OCI-LY3 (cell line): Measurements from ENCODE around the gene PRPH2.
"Not testable (repeated sequence)": the region's sequence is repeated elsewhere in the genome, so short reads cannot be mapped to it uniquely, and the experiment has no call there.

ENCODE experiments used
- H2AFZ ChIP-seq: fragments of 200-600, 300-600 bp; shearing (Covaris generic); 2 replicates; pipeline ENCODE4 v1.6.0; 2014; ENCODE audit warnings: antibody characterized with exemption, low read depth, low read length
- H3K27ac ChIP-seq: fragments of 200-600, 300-600 bp; sonication (generic); 2 replicates; pipeline ENCODE4 v1.5.1; 2014; ENCODE audit warnings: mild to moderate bottlenecking, low read length, moderate library complexity, mixed read lengths
- H3K27me3 ChIP-seq: fragments of 200-600, 300-600 bp; sonication (generic); 2 replicates; pipeline ENCODE4 v1.6.1; 2014; ENCODE audit warnings: low read depth, low read length, mixed read lengths
- H3K36me3 ChIP-seq: fragments of 200-600, 300-600 bp; sonication (generic); replicated peaks from 2 replicates; pipeline ENCODE3; 2014; ENCODE audit warnings: low read depth, low read length, mixed read lengths
- H3K4me1 ChIP-seq: fragments of 300-600, 200-600 bp; sonication (generic); 2 replicates; pipeline ENCODE4 v1.6.1; 2014; ENCODE audit warnings: low read length, mixed read lengths
- H3K4me2 ChIP-seq: fragments of 200-600, 300-600 bp; sonication (generic); 2 replicates; pipeline ENCODE4 v1.6.1; 2014; ENCODE audit warnings: low read length, mixed read lengths
- H3K4me3 ChIP-seq: fragments of 300-600, 200-600 bp; sonication (generic); 2 replicates; pipeline ENCODE4 v1.5.1; 2014; ENCODE audit warnings: antibody characterized with exemption, mild to moderate bottlenecking, low read length, moderate library complexity
- H3K79me2 ChIP-seq: fragments of 300-600, 200-600 bp; shearing (Covaris generic); 2 replicates; pipeline ENCODE4 v1.6.1; 2014; ENCODE audit warnings: mild to moderate bottlenecking, low read length, mixed read lengths
- H3K9ac ChIP-seq: fragments of 300-600, 200-600 bp; shearing (Covaris generic); 2 replicates; pipeline ENCODE4 v1.6.0; 2014; ENCODE audit warnings: mild to moderate bottlenecking, low read length, moderate library complexity
- H3K9me3 ChIP-seq: fragments of 200-600, 300-600 bp; shearing (Covaris generic); 2 replicates; pipeline ENCODE4 v1.6.1; 2014; ENCODE audit warnings: low read length, mixed read lengths; ENCODE audit not compliant: insufficient read depth
- H4K20me1 ChIP-seq: fragments of 200-600, 300-600 bp; sonication (generic); 2 replicates; pipeline ENCODE4 v1.6.1; 2016; ENCODE audit warnings: low read length, mixed read lengths; ENCODE audit not compliant: insufficient read depth
- EZH2phosphoT487 ChIP-seq: fragments of 200-600 bp; shearing (Covaris generic); IDR thresholded peaks from 2 replicates; pipeline ENCODE4 v1.6.1; 2018; ENCODE audit warnings: antibody characterized with exemption, mixed run types, low read depth
- TF ChIP-seq, protein P1 (sequence below): fragments of 200-600, 300-600 bp; sonication (generic); IDR thresholded peaks from 2 replicates; pipeline ENCODE4 v1.5.1; 2014; ENCODE audit warnings: antibody characterized with exemption, low read length, low read depth

The PRPH2 gene

DNA sequence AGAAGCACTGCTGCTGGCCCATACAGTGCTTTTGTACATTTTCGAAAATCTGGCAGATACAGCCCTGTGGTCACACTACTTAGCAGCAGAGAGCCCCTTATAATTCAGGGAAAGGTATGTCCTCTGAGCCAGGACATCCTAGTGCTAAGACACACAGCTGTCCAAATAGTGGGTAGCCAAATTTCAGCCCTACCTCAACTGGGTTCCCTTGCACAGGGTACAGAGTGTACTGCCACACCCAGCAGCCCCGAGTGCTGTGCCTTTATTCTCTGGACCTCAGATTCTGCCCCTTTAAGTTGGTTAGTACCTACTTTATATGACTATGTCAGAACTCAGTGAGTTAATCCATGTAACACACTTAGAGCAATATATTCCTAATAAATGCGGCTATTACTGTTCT is 47.6 kb downstream of the PRPH2 start:
- no peak overlapping the region for H3K4me3 ChIP-seq
- no peaks in the 10 kb centered on the region for H4K20me1 ChIP-seq
- H3K4me1 ChIP-seq, result peaks cover 4% of the 10 kb centered on the region; the same call in 1 of the 2 replicates
- no peaks in the 10 kb centered on the region for H3K79me2 ChIP-seq
- no peaks in the 10 kb centered on the region for H3K27me3 ChIP-seq
- H3K9ac ChIP-seq, result no peak overlapping the region
- H3K9me3 ChIP-seq, result no peaks in the 10 kb centered on the region
- no peak overlapping the region for H2AFZ ChIP-seq
- H3K27ac ChIP-seq, result no peak overlapping the region
- H3K4me2 ChIP-seq, result no peak overlapping the region
- TF ChIP-seq EZH2phosphoT487, result no peak
- TF ChIP-seq, protein P1, sequence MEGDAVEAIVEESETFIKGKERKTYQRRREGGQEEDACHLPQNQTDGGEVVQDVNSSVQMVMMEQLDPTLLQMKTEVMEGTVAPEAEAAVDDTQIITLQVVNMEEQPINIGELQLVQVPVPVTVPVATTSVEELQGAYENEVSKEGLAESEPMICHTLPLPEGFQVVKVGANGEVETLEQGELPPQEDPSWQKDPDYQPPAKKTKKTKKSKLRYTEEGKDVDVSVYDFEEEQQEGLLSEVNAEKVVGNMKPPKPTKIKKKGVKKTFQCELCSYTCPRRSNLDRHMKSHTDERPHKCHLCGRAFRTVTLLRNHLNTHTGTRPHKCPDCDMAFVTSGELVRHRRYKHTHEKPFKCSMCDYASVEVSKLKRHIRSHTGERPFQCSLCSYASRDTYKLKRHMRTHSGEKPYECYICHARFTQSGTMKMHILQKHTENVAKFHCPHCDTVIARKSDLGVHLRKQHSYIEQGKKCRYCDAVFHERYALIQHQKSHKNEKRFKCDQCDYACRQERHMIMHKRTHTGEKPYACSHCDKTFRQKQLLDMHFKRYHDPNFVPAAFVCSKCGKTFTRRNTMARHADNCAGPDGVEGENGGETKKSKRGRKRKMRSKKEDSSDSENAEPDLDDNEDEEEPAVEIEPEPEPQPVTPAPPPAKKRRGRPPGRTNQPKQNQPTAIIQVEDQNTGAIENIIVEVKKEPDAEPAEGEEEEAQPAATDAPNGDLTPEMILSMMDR, result no peak
- H3K36me3 ChIP-seq, result peaks cover 64% of the 10 kb centered on the region

DNA sequence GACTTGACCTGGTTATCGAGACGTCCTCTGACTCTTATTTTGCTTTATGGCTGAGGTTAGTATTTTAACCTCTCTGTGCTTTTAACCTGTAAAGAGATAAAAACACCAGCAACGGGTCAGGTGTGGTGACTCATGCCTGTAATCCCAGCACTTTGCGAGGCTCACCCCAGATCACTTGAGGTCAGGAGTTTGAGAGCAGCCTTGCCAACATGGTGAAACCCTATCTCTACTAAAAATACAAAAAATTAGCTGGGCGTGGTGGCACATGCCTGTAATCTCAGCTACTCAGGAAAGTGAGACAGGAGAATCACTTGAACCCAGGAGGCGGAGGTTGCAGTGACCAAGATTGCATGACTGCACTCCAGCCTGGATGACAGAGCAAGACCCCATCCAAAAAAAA is 48.0 kb downstream of the PRPH2 start:
- peaks cover 64% of the 10 kb centered on the region for H3K36me3 ChIP-seq
- H3K4me1 ChIP-seq, H3K9ac ChIP-seq, H3K27me3 ChIP-seq, H3K9me3 ChIP-seq, H2AFZ ChIP-seq, H3K79me2 ChIP-seq, H3K4me2 ChIP-seq, H3K27ac ChIP-seq, H3K4me3 ChIP-seq, H4K20me1 ChIP-seq: not testable (repeated sequence)

DNA sequence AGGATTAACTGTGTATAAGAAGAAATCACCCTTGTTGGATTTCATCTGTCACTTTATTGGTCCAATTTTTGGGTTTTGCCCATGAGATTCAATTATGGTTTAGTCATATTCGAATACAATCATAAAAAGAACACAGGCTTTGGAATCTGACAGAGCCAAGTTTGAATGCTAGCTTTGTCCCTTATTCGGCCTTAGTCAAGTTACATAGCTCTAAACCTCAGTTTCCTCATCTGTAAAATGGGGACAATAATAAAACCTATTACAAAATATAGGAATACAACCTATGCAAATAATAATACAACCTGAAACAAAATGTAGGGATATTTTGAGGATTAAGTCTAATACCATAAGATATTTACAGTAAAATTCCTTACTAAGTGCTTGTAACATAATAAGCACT is 57.7 kb downstream of the PRPH2 start:
- Histone ChIP-seq H2AFZ (no peak overlapping the region), H3K4me3 (no peak overlapping the region), H3K79me2 (no peaks in the 10 kb centered on the region), H4K20me1 (no peaks in the 10 kb centered on the region), H3K4me1 (no peaks in the 10 kb centered on the region), H3K27ac (no peak overlapping the region), H3K36me3 (peaks cover 52% of the 10 kb centered on the region), H3K27me3 (no peaks in the 10 kb centered on the region), H3K4me2 (no peak overlapping the region), H3K9me3 (no peaks in the 10 kb centered on the region), H3K9ac (no peak overlapping the region)
- TF ChIP-seq, protein P1, result no peak
- no peak for TF ChIP-seq EZH2phosphoT487

DNA sequence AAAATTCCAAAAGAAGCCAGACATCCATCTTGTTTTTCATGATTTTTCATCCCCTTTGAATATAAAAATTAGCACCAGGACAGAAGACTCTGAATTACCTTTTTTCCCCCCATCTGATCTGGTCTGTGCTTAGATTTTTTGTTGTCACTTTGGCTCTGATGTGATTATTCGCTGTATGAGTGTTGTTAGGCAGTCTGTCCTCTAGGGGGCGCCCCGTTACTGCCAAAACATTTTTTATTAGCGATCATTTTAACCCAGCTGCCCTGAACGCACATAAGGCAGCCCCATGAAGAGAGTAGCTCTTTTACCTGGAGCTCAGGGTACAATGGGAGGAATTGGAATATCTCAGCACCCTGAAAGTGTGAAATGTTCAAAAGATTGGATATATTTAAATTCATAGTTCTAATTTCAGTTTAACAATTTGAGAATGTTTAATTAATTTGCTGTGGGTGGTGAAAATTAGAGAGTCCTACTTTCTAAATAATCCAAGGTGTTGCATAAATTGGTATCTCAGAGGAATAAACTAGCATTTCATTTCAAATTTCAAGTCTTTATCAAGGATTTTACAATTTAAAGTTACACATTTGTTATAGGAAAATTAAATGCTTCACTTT is 60.8 kb downstream of the PRPH2 start:
- Histone ChIP-seq H3K79me2 (no peaks in the 10 kb centered on the region), H3K4me3 (no peak overlapping the region), H3K27me3 (no peaks in the 10 kb centered on the region), H2AFZ (no peak overlapping the region), H4K20me1 (no peaks in the 10 kb centered on the region), H3K9ac (no peak overlapping the region), H3K4me1 (no peaks in the 10 kb centered on the region), H3K9me3 (no peaks in the 10 kb centered on the region), H3K36me3 (peaks cover 61% of the 10 kb centered on the region), H3K4me2 (no peak overlapping the region), H3K27ac (no peak overlapping the region)
- no peak for TF ChIP-seq EZH2phosphoT487
- TF ChIP-seq, protein P1, result peak; percentile 98

DNA sequence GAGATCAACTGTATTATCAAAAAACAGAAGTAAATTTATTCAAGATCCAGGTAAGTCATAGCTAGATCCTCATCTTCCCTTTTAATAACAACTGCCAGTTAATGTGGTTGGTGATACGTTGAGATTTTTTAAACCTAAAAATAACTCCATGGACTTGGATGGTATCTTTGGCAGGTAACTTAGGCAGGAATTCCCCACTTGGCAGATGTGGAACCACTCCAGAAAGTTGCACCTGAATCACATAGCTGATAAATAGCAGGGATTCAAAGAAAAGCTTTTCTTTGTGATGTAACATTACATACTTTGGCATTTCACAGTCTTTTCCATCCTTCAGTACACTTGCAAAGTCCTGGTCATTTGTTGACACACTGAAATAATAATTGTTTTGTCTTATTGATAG is 62.6 kb downstream of the PRPH2 start:
- Histone ChIP-seq H3K27me3 (no peaks in the 10 kb centered on the region), H3K4me1 (no peaks in the 10 kb centered on the region), H3K79me2 (no peaks in the 10 kb centered on the region), H3K4me3 (no peak overlapping the region), H2AFZ (no peak overlapping the region), H3K9ac (no peak overlapping the region), H3K36me3 (peaks cover 53% of the 10 kb centered on the region), H3K9me3 (no peaks in the 10 kb centered on the region), H3K27ac (no peak overlapping the region), H4K20me1 (no peaks in the 10 kb centered on the region), H3K4me2 (no peak overlapping the region)
- TF ChIP-seq EZH2phosphoT487, result no peak
- TF ChIP-seq, protein P1, result no peak
